ENCODE results near the gene AKAP12.

- TF ChIP-seq POLR2A (IDR thresholded peaks at IDR 0.05): no peak
- TF ChIP-seq, protein P1, sequence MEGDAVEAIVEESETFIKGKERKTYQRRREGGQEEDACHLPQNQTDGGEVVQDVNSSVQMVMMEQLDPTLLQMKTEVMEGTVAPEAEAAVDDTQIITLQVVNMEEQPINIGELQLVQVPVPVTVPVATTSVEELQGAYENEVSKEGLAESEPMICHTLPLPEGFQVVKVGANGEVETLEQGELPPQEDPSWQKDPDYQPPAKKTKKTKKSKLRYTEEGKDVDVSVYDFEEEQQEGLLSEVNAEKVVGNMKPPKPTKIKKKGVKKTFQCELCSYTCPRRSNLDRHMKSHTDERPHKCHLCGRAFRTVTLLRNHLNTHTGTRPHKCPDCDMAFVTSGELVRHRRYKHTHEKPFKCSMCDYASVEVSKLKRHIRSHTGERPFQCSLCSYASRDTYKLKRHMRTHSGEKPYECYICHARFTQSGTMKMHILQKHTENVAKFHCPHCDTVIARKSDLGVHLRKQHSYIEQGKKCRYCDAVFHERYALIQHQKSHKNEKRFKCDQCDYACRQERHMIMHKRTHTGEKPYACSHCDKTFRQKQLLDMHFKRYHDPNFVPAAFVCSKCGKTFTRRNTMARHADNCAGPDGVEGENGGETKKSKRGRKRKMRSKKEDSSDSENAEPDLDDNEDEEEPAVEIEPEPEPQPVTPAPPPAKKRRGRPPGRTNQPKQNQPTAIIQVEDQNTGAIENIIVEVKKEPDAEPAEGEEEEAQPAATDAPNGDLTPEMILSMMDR (IDR thresholded peaks at IDR 0.05): no peak
Measured at GRCh38 chr6:151339369-151339768, 99.6 kb downstream of the AKAP12 start.

All from vagina (tissue), 2 donors.